Body of pancreas (tissue), 4 donors: ENCODE results near the gene PAPOLG.
"Not testable (repeated sequence)": the region's sequence is repeated elsewhere in the genome, so short reads cannot be mapped to it uniquely, and the experiment has no call there.

ENCODE experiments used
- POLR2A ChIP-seq, 3 donors: fragments of 450-650 bp; IDR thresholded peaks; one replicate each; pipeline ENCODE4 v1.6.1; 2016; ENCODE audit warnings: antibody characterized with exemption in 3 of 3, mild to moderate bottlenecking in 2 of 3
- TF ChIP-seq, protein P1 (sequence below), 7 experiments: fragments of 450-650 bp in 4 of 7; fragments of 200-600 bp in 3 of 7; sonication (generic) in 3 of 7; IDR thresholded peaks; one replicate each; pipeline ENCODE4 v1.5.1; 2016 to 2019; ENCODE audit warnings: antibody characterized with exemption in 7 of 7

DNA sequence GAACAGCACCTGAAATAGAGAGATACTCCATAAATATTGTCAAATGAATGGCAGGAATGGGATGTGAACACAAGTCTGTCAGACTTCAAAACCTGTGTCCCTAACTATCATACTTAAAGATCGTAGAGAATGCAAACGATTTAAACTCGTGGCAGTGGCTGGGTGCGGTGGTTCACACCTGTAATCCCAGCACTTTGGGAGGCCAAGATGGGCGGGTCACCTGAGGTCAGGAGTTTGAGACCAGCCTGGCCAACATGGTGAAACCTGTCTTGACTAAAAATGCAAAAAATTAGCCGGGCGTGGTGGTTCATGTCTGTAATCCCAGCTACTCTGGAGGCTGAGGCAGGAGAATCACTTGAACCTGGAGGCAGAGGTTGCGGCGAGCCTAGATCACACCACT, 61.1 kb downstream of the PAPOLG start:
- TF ChIP-seq, protein P1, sequence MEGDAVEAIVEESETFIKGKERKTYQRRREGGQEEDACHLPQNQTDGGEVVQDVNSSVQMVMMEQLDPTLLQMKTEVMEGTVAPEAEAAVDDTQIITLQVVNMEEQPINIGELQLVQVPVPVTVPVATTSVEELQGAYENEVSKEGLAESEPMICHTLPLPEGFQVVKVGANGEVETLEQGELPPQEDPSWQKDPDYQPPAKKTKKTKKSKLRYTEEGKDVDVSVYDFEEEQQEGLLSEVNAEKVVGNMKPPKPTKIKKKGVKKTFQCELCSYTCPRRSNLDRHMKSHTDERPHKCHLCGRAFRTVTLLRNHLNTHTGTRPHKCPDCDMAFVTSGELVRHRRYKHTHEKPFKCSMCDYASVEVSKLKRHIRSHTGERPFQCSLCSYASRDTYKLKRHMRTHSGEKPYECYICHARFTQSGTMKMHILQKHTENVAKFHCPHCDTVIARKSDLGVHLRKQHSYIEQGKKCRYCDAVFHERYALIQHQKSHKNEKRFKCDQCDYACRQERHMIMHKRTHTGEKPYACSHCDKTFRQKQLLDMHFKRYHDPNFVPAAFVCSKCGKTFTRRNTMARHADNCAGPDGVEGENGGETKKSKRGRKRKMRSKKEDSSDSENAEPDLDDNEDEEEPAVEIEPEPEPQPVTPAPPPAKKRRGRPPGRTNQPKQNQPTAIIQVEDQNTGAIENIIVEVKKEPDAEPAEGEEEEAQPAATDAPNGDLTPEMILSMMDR (IDR thresholded peaks at IDR 0.05) = not testable (repeated sequence)
- TF ChIP-seq POLR2A (IDR thresholded peaks at IDR 0.05) = not testable (repeated sequence)
